ENCODE measurements around the gene HTRA1.
A peak's percentile ranks its signal among the peaks of the same experiment; 100 is the strongest.

Gene HTRA1

GRCh38 chr10:122515022-122515424 is 53.7 kb downstream of the HTRA1 start:
- no peak overlapping the region for H3K4me3 Mint-ChIP-seq
- peaks cover 24% of the 10 kb centered on the region for H3K4me1 Mint-ChIP-seq (ENCODE audit: low read depth)
- no peaks in the 10 kb centered on the region for H3K9me3 Mint-ChIP-seq
- no peak overlapping the region for H3K27ac Mint-ChIP-seq
- peaks cover 5% of the 10 kb centered on the region for H3K27me3 Mint-ChIP-seq (ENCODE audit: low read depth)
- no peak for DNase-seq (ENCODE audit: low spot score)
- no peaks in the 10 kb centered on the region for H3K36me3 Mint-ChIP-seq (ENCODE audit: low read depth)

- no peaks in the 10 kb centered on the region for H3K36me3 Mint-ChIP-seq (ENCODE audit: low read depth)
- no peaks in the 10 kb centered on the region for H3K9me3 Mint-ChIP-seq
- no peak overlapping the region for H3K27ac Mint-ChIP-seq
- peaks cover 24% of the 10 kb centered on the region for H3K4me1 Mint-ChIP-seq (ENCODE audit: low read depth)
- DNase-seq (ENCODE audit: low spot score) = peak; percentile 62
- peak overlapping the region; percentile 44 for H3K4me3 Mint-ChIP-seq
- H3K27me3 Mint-ChIP-seq (ENCODE audit: low read depth) = peaks cover 5% of the 10 kb centered on the region
Observed at GRCh38 chr10:122515588-122516231, 54.4 kb downstream of the HTRA1 start.

- H3K36me3 Mint-ChIP-seq (ENCODE audit: low read depth) = no peaks in the 10 kb centered on the region
- H3K27ac Mint-ChIP-seq = no peak overlapping the region
- H3K9me3 Mint-ChIP-seq = no peaks in the 10 kb centered on the region
- H3K4me3 Mint-ChIP-seq = no peak overlapping the region
- DNase-seq (ENCODE audit: low spot score) = no peak
- peaks cover 5% of the 10 kb centered on the region for H3K27me3 Mint-ChIP-seq (ENCODE audit: low read depth)
- H3K4me1 Mint-ChIP-seq (ENCODE audit: low read depth) = peaks cover 24% of the 10 kb centered on the region
Observed at GRCh38 chr10:122516734-122517133, 55.4 kb downstream of the HTRA1 start.

GRCh38 chr10:122519144-122519543 is 57.8 kb downstream of the HTRA1 start:
- peaks cover 20% of the 10 kb centered on the region for H3K4me1 Mint-ChIP-seq (ENCODE audit: low read depth)
- no peak overlapping the region for H3K27ac Mint-ChIP-seq
- no peak for DNase-seq (ENCODE audit: low spot score)

GRCh38 chr10:122519873-122520272 is 58.5 kb downstream of the HTRA1 start:
- Mint-ChIP-seq H3K27ac (no peak overlapping the region), H3K9me3 (no peaks in the 10 kb centered on the region), H3K4me3 (no peak overlapping the region), H3K36me3 (ENCODE audit: low read depth) (no peaks in the 10 kb centered on the region), H3K4me1 (ENCODE audit: low read depth) (peaks cover 17% of the 10 kb centered on the region), H3K27me3 (ENCODE audit: low read depth) (peaks cover 20% of the 10 kb centered on the region)
- no peak for DNase-seq (ENCODE audit: low spot score)

More at GRCh38 chr10:122519144-122519543, 57.8 kb downstream of the HTRA1 start:
- Mint-ChIP-seq H3K36me3 (ENCODE audit: low read depth) (no peaks in the 10 kb centered on the region), H3K9me3 (no peaks in the 10 kb centered on the region), H3K27me3 (ENCODE audit: low read depth) (peaks cover 20% of the 10 kb centered on the region), H3K4me3 (no peak overlapping the region)

- H3K9me3 Mint-ChIP-seq = no peaks in the 10 kb centered on the region
- no peak for DNase-seq (ENCODE audit: low spot score)
- H3K27ac Mint-ChIP-seq = no peak overlapping the region
- no peaks in the 10 kb centered on the region for H3K36me3 Mint-ChIP-seq (ENCODE audit: low read depth)
- H3K27me3 Mint-ChIP-seq (ENCODE audit: low read depth) = peaks cover 23% of the 10 kb centered on the region
- H3K4me3 Mint-ChIP-seq = no peak overlapping the region
- H3K4me1 Mint-ChIP-seq (ENCODE audit: low read depth) = peaks cover 8% of the 10 kb centered on the region
Observed at GRCh38 chr10:122521011-122521410, 59.7 kb downstream of the HTRA1 start.

- H3K4me1 Mint-ChIP-seq (ENCODE audit: low read depth) = no peaks in the 10 kb centered on the region
- no peak overlapping the region for H3K27ac Mint-ChIP-seq
- H3K9me3 Mint-ChIP-seq = no peaks in the 10 kb centered on the region
- H3K36me3 Mint-ChIP-seq (ENCODE audit: low read depth) = no peaks in the 10 kb centered on the region
- DNase-seq (ENCODE audit: low spot score) = no peak
- H3K4me3 Mint-ChIP-seq = no peak overlapping the region
- peaks cover 23% of the 10 kb centered on the region for H3K27me3 Mint-ChIP-seq (ENCODE audit: low read depth)
Observed at GRCh38 chr10:122524811-122525210, 63.5 kb downstream of the HTRA1 start.

GRCh38 chr10:122525788-122526187 is 64.4 kb downstream of the HTRA1 start:
- H3K4me1 Mint-ChIP-seq (ENCODE audit: low read depth) = no peaks in the 10 kb centered on the region
- no peak overlapping the region for H3K27ac Mint-ChIP-seq
- H3K4me3 Mint-ChIP-seq = no peak overlapping the region
- H3K9me3 Mint-ChIP-seq = no peaks in the 10 kb centered on the region
- no peaks in the 10 kb centered on the region for H3K36me3 Mint-ChIP-seq (ENCODE audit: low read depth)
- H3K27me3 Mint-ChIP-seq (ENCODE audit: low read depth) = peaks cover 24% of the 10 kb centered on the region
- no peak for DNase-seq (ENCODE audit: low spot score)

- Mint-ChIP-seq H3K27ac (no peak overlapping the region), H3K4me1 (ENCODE audit: low read depth) (no peaks in the 10 kb centered on the region), H3K27me3 (ENCODE audit: low read depth) (peaks cover 34% of the 10 kb centered on the region), H3K36me3 (ENCODE audit: low read depth) (no peaks in the 10 kb centered on the region), H3K4me3 (no peak overlapping the region), H3K9me3 (no peaks in the 10 kb centered on the region)
- DNase-seq (ENCODE audit: low spot score) = no peak
Observed at GRCh38 chr10:122526892-122527291, 65.5 kb downstream of the HTRA1 start.

GRCh38 chr10:122530177-122530576 is 68.8 kb downstream of the HTRA1 start:
- Mint-ChIP-seq H3K27me3 (ENCODE audit: low read depth) (peaks cover 17% of the 10 kb centered on the region), H3K4me1 (ENCODE audit: low read depth) (no peaks in the 10 kb centered on the region), H3K4me3 (no peak overlapping the region), H3K36me3 (ENCODE audit: low read depth) (no peaks in the 10 kb centered on the region), H3K27ac (no peak overlapping the region), H3K9me3 (no peaks in the 10 kb centered on the region)
- no peak for DNase-seq (ENCODE audit: low spot score)

GRCh38 chr10:122531261-122531660 is 69.9 kb downstream of the HTRA1 start:
- peaks cover 24% of the 10 kb centered on the region for H3K27me3 Mint-ChIP-seq (ENCODE audit: low read depth)
- no peaks in the 10 kb centered on the region for H3K4me1 Mint-ChIP-seq (ENCODE audit: low read depth)
- no peaks in the 10 kb centered on the region for H3K36me3 Mint-ChIP-seq (ENCODE audit: low read depth)
- no peak for DNase-seq (ENCODE audit: low spot score)
- H3K4me3 Mint-ChIP-seq = no peak overlapping the region
- H3K27ac Mint-ChIP-seq = no peak overlapping the region
- no peaks in the 10 kb centered on the region for H3K9me3 Mint-ChIP-seq

- no peaks in the 10 kb centered on the region for H3K9me3 Mint-ChIP-seq
- no peak for DNase-seq (ENCODE audit: low spot score)
- H3K36me3 Mint-ChIP-seq (ENCODE audit: low read depth) = no peaks in the 10 kb centered on the region
- H3K27me3 Mint-ChIP-seq (ENCODE audit: low read depth) = peaks cover 29% of the 10 kb centered on the region
- no peak overlapping the region for H3K4me3 Mint-ChIP-seq
- no peak overlapping the region for H3K27ac Mint-ChIP-seq
- no peaks in the 10 kb centered on the region for H3K4me1 Mint-ChIP-seq (ENCODE audit: low read depth)
Observed at GRCh38 chr10:122531939-122532338, 70.6 kb downstream of the HTRA1 start.

GRCh38 chr10:122532601-122533296 is 71.4 kb downstream of the HTRA1 start:
- H3K27me3 Mint-ChIP-seq (ENCODE audit: low read depth) = peaks cover 29% of the 10 kb centered on the region

GRCh38 chr10:122537545-122537944 is 76.2 kb downstream of the HTRA1 start:
- no peak for DNase-seq (ENCODE audit: low spot score)
- peaks cover 14% of the 10 kb centered on the region for H3K4me1 Mint-ChIP-seq (ENCODE audit: low read depth)
- no peaks in the 10 kb centered on the region for H3K9me3 Mint-ChIP-seq
- H3K27ac Mint-ChIP-seq = no peak overlapping the region
- no peaks in the 10 kb centered on the region for H3K36me3 Mint-ChIP-seq (ENCODE audit: low read depth)
- H3K4me3 Mint-ChIP-seq = no peak overlapping the region
- peaks cover 29% of the 10 kb centered on the region for H3K27me3 Mint-ChIP-seq (ENCODE audit: low read depth)

More at GRCh38 chr10:122532601-122533296, 71.4 kb downstream of the HTRA1 start:
- Mint-ChIP-seq H3K4me1 (ENCODE audit: low read depth) (peaks cover 2% of the 10 kb centered on the region), H3K36me3 (ENCODE audit: low read depth) (no peaks in the 10 kb centered on the region), H3K4me3 (no peak overlapping the region), H3K27ac (no peak overlapping the region), H3K9me3 (no peaks in the 10 kb centered on the region)
- no peak for DNase-seq (ENCODE audit: low spot score)

Measured in T-helper 2 cell treated with Interferon-gamma antibody and Interleukin-4, amounts not matched to agents 5 μg/mL and 100 μg/mL, for 36 hours (primary cell).